HG03066 (cell line): ENCODE results near the gene ANKH.
A peak's percentile ranks its signal among the peaks of the same experiment; 100 is the strongest.
"Not testable (repeated sequence)": the region's sequence is repeated elsewhere in the genome, so short reads cannot be mapped to it uniquely, and the experiment has no call there.

ENCODE experiments used
- ATAC-seq: cut with Tn5 transposase; IDR thresholded peaks from one replicate; pipeline ENCODE4 v1.9.1; 2021; ENCODE audit warnings: low read depth; ENCODE audit not compliant: unreplicated experiment

ANKH gene

DNA sequence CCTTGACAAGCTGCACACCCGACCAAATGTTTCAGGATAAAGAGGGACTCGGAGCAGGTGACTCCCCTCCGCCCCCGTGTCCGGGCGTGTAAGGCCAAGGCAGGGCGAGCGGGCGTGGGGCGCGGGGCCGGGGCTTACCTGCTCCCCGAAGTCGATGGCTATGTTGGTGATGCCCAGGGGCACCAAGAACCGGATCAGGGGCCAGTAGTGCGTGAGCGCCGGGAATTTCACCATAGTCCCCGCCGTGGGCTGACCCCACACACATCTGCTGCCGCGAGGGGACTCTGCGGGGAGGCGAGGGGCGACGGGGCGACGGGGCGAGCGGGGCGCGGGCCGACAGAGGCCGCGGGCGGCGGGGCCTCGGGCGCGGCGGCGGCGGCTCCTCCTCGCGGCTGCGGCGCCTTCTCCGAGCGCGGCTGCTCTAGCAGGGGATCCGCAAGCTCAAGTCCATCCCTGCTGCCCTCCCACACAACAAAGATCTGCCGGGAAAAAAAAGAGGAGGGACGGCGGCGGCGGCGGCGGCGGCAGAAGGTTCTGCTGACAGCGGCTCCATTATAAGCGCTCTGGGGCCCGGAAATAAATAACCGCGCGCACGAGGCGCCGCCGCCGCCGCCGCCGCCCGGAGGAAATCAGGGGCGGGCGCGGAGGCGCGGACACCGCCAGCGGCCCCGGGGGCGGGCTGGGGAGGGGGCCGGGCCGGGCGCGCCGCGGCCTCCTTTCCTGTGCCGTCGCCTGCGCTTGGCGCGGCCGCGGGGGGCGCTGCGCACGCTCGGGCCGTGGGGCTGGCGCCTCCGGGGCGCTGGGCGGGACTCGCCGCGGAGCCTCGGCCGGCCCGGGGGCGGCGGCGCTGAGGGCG, at the start of gene ANKH:
ANKH (minus strand) TSS at position 565 of the 856 bp plus-strand sequence; CDS start at position 234, 331 bp downstream.
- ATAC-seq = peak; percentile 88

- no peak for ATAC-seq
Observed at GRCh38 chr5:14920121-14920520, 48.5 kb upstream of the ANKH start.

DNA sequence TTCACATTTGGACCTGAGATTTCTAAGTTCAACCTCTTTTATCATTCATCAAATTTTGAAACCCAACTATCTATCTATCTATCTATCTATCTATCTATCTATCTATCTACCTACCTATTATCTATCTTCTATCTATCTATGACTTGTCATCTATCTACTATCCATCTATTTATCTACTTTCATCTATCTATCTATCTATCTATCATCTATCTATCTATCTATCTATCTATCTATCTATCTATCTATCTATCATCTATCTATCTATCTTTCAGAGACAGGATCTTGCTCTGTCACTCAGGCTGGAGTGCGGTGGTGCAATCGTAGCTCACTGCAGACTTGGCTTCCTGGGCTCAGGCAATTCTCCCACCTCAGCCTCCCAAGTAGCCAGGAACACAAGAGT, 47.5 kb upstream of the ANKH start:
- not testable (repeated sequence) for ATAC-seq

- ATAC-seq = no peak
Observed at GRCh38 chr5:14917719-14918118, 46.1 kb upstream of the ANKH start.

- no peak for ATAC-seq
Observed at GRCh38 chr5:14915291-14915952, 43.8 kb upstream of the ANKH start.

- ATAC-seq = no peak
Observed at GRCh38 chr5:14914623-14915260, 43.2 kb upstream of the ANKH start.

- no peak for ATAC-seq
Observed at GRCh38 chr5:14914193-14914592, 42.6 kb upstream of the ANKH start.

DNA sequence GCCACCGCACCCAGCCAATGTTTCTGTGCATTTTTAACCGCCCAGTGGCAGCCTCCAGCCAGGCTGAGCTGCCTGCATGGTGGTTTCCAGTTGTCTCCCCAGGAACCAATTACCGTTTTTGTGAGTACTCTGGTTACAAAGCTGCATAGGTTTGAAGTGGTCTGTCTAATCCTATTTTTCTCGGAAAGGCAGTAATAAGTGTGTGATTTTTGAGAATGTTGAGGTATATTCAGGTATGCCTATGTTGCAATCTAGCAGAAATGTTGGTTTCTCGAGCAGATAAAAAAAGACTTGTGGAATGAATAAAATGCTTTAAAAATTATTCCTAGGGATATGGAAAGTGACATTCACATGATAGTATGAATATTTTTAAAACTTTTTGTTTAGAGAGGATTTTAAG, 41.5 kb upstream of the ANKH start:
- ATAC-seq = no peak

GRCh38 chr5:14912206-14912605, 40.6 kb upstream of the ANKH start:
- no peak for ATAC-seq

DNA sequence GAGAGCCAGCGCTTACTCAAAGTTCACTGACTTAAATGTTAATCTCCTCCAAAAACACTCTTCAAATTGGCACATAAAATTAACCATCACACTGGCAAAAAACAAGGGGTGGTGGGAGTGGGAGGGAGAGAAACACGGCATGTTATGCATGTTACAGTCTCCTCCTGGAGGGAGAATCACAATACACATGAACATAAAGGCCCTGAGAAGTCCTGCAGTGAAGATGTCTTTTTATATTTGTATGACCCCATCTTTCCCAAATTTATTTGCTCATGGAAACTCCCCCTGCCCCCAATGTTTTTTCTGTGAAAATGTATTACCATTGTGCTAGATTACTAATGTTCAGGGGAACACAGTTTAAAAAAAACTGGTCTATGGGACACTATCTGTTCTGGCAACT, 37.8 kb upstream of the ANKH start:
- ATAC-seq = no peak

DNA sequence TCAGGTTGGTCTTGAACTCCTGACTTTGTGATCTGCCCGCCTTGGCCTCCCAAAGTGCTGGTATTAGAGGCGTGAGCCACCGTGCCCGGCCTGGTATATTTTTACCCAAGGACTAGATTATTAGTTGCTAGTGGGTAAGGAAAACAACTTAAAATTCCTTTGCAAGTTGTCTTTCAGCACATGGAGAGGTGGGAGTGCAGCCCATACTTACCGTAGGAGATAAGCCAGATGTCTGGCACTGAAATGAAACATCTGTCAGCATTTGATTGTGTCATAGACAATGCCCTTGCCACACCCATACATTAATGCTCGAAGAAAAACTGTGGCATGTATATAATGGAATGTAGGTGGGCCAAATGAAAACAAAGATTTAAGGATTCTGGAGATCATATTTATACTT, 36.6 kb upstream of the ANKH start:
- no peak for ATAC-seq

GRCh38 chr5:14906628-14907027, 35.0 kb upstream of the ANKH start:
- ATAC-seq = no peak

DNA sequence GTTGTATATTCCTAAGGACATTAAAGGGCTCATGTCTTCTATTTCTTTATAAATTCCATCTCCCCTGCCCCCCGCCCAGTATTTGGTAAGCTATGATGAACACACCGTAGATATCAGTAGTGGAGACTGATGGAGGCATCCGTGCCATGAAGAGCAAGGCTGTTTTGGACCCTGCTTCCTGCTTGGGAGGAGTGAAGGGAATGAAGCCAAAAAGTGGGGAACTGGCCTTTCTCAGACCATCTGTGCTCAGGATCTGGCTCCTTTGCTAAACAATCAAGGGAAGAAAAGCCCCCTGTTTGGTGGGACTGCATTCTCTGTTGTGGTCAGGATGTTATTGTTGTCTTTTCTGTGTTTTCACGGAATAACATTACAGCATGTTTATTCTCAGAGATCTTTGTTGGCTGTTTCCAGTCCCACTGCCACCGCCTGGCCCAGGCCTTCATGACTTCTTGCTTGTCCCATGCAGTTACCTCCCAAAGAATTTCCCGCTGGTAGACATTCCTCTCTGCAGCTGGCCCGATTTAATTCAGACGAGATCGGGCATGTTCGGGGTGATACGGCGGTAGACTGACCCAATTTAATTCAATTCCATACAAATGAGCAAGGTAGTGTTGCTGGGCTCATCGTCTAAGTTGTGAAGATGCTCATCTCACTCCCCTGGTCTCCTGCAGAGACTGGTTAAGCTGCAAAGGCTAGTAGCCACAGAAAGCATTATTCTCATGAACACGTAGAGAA, 31.4 kb upstream of the ANKH start:
- ATAC-seq = no peak

DNA sequence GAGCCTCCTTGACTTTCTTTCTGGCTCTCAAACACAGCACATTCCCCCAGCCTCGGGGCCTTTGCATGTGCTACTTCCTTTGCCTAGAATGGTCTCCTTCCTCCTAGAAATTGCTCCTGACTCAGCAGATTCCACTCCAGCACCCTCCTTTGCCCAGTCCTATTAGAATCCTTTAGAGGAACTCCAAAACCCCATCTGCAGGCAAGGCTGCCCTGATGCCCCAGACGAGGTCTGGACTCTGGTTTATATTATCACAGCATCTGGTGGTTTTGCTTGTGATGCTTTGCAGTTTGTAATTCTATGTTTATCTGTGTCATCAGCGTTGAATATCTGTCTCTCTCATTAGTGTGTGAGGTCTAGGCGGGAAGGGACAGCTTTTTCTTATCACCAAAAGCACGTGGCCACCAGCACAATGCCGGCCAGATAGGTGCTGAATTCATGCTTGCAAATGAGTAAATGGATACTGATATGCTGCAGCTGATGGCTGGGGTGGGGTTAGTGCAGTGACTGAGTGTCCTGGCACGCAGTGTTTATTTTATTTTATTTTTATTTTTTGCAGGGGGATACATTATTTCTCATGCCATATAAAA, 30.0 kb upstream of the ANKH start:
- no peak for ATAC-seq

DNA sequence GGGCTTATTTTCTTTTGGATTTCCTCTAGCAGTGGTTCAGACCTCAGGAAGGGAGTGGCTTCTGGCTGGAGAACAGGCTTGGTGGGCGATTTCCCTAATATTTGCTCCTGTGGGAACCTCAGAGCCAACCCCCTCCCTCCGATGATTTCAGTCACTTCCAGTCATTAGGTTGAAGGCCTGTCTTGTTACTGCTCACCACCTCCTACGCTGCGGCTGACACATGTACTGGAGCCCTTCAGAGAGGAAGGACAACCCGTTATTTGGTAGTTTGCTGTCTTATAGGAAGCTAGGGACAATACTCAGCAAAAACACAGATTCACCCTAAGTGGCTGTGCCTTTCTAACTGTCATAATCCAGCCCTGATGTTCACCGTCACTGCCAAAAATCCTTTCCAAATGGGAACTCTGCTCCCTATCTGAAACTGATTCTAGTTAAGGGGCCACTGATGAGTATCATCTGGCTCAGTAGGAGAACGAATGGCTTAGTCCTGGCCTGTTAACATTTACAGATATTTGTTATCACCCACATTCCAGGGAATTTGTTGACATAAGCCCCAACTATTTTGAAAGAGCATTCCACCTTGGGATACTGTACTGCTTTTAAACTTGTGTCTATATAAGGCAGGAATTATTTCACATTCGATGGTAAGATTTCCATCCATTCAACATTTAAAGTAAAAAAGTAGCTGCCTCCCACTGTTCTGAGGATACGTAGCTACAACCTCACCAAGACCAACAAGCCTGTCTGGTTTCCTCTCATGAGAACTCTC, 29.3 kb upstream of the ANKH start:
- no peak for ATAC-seq

DNA sequence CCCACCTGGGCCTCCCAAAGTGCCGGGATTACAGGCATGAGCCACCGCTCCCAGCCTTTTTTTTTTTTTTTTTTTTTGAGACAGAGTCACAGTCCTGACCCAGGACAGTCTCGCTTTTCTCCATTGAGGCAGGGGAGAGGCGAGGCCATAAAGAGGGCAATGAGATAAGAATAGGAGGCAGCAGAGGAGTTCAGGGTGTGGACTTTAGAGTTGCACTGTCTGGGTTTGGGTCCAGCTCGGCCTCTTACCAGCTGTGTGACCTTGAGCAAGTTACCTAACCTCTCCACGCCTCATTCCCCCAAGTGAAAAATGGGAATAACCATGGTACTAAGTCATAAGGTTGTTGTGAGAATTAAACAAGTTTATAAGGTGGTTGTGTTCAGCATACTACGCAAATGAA, 24.6 kb upstream of the ANKH start:
- ATAC-seq = no peak

DNA sequence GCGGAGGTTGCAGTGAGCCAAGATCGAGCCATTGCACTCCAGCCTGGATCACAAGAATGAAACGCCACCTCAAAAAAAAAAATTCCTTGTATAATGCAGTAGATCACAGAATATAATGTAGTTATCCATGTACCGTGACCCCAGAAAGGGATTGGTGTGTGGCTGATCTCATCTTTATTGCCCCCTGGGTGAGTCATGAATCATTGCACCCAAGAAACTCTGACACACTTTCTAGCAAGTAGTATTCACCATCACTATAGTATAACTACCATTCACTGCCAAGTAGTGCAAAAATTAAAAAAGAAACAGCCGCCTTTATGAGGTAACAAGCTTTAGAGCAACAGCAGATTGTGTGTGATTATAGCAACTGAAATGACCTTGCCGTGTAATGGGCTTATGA, 23.7 kb upstream of the ANKH start:
- no peak for ATAC-seq

DNA sequence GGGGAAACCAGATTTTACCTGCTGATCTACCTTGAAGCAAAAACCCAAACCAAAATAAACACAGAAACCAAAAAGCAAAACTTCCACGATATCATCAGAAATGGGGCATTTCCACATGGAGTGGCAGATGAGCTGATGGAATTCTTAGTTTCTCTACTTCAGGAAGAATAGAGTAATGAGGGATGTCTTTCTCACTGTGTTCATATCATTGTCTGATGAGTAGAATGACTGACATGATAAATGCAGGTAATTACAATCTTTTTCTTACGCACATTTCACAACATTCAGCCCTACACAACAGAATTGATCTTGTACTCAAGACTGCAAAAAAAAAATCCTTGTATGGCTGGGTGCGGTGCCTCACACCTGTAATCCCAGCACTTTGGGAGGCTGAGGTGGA, 23.2 kb upstream of the ANKH start:
- ATAC-seq = no peak

GRCh38 chr5:14893381-14893780, 21.8 kb upstream of the ANKH start:
- no peak for ATAC-seq

- no peak for ATAC-seq
Observed at GRCh38 chr5:14890846-14891245, 19.3 kb upstream of the ANKH start.
